Measurements from ENCODE around the gene FMNL3.
A peak's percentile ranks its signal among the peaks of the same experiment; 100 is the strongest.

FMNL3 gene

DNA sequence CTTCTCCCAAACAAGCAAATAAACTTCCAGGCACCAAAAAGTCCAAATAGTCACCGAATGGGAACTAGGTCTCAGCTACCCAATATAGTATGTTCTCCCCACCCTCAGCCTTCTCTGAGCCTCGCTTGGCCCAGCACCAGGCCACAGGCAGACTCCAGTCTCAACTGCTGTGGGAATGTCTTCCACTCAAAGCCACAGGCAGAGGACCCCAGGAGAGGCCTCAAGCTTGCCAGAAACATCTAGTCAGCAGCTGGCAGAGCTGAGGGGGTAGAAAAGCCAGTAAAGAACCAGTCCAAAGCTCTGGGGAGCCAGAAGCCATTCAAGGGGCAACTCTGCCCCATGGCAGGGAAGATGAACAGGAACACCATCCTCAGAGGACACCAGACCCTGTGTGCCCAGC, 41.8 kb downstream of the FMNL3 start:
- in situ Hi-C loops (cut with HindIII; ENCODE audit: low pct_unique_long_range_greater_than_20kb, low sequenced_read_pairs): no loop called here
- DNase-seq (ENCODE audit: low read depth in 1 of 2, low spot score in 1 of 2): no peak
- no peak for TF ChIP-seq JUND (IDR thresholded peaks at IDR 0.05; ENCODE audit: low read depth)

DNA sequence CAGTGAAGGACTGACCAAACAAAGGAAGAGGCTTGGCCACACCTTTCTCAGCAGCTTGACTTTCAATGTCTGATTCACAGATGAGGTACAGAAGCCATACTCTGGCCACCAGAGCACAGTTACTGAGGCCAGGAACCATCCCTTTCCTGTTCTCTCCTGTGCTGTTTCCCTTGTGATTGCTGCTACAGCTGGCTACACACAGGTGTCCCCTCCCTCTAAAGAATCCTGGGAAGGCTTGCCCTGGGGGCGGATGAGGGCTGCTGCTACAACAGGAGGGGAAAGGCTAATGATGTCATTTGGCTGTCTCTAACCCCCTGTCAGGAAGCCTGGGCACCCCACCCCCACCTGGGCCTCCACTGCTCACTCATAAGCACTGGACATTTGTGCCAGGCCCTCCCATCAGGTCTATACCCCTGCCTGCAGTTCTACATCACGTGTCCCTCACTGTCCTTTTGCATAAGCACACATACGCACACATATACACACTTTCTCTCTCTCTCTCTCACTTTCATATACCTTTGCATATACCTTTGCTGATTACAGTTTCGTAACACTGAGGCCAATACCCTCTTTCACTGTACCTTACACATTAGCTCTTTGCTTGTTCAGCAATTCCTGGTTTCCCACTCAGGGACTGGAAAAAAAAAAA, 42.5 kb downstream of the FMNL3 start:
- TF ChIP-seq JUND (IDR thresholded peaks at IDR 0.05; ENCODE audit: low read depth): no peak
- DNase-seq (ENCODE audit: low read depth in 1 of 2, low spot score in 1 of 2): no peak
- in situ Hi-C loops (cut with HindIII; ENCODE audit: low pct_unique_long_range_greater_than_20kb, low sequenced_read_pairs): no loop called here

DNA sequence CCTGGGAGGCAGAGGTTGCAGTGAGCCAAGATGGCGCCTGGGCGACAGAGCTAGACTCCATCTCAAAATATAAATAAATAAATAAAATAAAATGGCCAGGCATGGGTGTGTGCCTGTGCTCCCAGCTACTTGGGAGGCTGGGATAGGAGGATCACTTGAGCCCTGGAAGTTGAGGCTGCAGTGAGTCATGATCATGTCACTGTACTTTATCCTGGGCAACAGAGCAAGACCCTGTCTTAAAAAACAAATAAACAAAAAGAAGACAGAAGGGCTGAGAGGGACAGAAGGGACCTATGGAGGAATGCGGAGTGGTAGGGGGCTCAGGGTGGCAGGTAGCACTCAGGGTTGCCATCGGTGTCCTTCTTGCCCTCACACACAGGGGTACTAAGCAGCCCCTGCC, 43.0 kb downstream of the FMNL3 start:
- TF ChIP-seq JUND (IDR thresholded peaks at IDR 0.05; ENCODE audit: low read depth): no peak
- no peak for DNase-seq (ENCODE audit: low read depth in 1 of 2, low spot score in 1 of 2)
- in situ Hi-C loops (cut with HindIII; ENCODE audit: low pct_unique_long_range_greater_than_20kb, low sequenced_read_pairs): no loop called here

DNA sequence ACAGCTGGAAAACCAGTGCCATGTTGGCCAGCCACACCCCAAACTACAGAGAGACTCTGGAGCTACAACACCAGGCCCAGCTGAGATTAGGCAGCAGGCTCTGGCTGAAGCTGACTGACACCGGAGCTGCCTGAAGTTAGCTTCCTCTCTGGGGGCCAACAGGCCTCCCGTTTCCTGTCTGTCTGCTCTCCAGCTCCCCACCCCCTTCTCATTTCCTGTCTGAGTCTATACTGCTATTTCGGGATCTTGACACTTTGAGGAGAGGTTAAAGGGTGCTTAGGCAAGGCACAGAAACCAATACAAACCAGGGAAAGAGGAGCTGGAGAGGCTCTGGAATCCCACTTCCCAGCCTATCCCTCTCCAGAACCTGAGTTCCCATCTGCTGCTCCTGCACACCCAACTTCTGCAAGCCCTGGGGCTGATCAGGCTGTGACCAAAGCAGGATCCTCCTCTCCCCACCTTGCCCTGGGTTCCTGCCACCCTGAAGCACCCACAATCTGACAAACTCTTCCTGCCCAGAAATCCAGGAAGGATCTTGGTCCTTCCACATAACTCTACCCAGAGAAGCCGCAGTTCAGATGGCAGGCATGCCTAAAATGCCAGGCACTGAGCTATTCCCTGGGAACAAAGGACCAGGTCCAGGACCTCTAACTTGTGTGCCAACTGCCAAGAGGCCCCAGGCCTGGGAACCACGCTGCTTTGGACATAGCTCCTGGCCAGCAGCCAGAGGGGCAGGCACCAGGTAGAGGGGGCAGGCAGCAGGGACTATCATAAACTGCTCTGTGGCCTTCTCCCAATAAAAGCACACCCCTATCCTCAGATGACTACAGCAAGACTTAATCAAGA, 44.0 kb downstream of the FMNL3 start:
- DNase-seq (ENCODE audit: low read depth in 1 of 2, low spot score in 1 of 2): peak in 1 of 2 experiments; percentile 69
- in situ Hi-C loops (cut with HindIII; ENCODE audit: low pct_unique_long_range_greater_than_20kb, low sequenced_read_pairs): no loop called here
- TF ChIP-seq JUND (IDR thresholded peaks at IDR 0.05; ENCODE audit: low read depth): no peak

DNA sequence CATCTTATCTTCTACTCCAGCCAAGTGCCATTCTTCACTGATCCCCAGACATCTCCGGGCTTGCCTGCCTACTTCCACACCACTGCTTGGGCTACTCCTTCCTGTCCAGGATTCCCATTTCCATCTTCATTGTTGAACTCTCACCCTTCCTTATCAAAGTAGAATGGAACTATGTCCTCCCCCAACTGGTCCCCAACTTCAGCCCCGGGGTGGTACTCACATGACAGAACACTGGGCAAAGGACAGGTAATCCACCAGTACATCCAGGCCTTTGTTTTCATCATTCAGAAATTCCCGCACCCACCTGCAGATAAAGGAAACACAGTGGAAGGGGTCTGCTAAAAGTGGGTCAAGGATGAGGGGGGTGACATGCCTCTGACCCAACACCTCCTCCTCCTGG, 45.5 kb downstream of the FMNL3 start:
- no peak for DNase-seq (ENCODE audit: low read depth in 1 of 2, low spot score in 1 of 2)
- in situ Hi-C loops (cut with HindIII; ENCODE audit: low pct_unique_long_range_greater_than_20kb, low sequenced_read_pairs): no loop called here
- no peak for TF ChIP-seq JUND (IDR thresholded peaks at IDR 0.05; ENCODE audit: low read depth)

DNA sequence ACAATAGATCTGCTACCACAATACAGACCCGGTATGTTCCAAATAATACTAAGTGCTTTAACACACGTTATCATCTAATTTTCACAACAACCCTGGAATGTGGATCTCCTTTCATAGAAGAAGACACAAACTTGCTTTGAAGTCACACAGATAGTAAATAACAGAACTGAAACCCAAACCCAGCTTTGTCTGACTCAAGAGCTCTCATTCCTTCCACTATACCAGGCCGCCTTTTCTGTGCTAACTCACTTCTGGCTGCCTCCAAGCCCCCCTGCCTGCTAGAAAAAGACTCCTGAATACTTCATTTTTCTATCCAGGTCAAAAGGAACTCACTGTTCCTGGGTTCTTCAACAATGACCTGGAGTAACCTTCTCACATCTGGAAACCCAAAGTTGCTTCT, 46.0 kb downstream of the FMNL3 start:
- in situ Hi-C loops (cut with HindIII; ENCODE audit: low pct_unique_long_range_greater_than_20kb, low sequenced_read_pairs): no loop called here
- no peak for TF ChIP-seq JUND (IDR thresholded peaks at IDR 0.05; ENCODE audit: low read depth)
- DNase-seq (ENCODE audit: low read depth in 1 of 2, low spot score in 1 of 2): no peak

DNA sequence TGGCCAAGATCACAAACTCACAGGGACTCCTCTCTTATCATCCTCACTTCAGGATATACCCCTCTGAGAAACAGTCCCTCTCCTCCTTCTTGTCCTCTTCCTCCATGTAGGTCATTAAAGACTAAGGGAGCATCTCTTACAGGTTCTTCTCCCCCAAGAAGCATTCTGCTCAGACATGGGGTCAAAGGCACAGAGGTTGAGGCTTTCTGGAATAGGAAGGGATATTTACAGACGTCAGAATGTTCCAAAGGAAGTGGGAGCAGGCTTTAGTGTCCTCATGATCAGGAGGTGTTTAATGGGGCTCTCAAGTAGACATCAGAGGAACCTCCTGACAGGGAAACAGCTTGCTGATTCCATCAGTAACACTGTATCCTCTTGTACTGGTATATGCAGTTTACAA, 47.5 kb downstream of the FMNL3 start:
- DNase-seq (ENCODE audit: low read depth in 1 of 2, low spot score in 1 of 2): no peak
- TF ChIP-seq JUND (IDR thresholded peaks at IDR 0.05; ENCODE audit: low read depth): no peak
- in situ Hi-C loops (cut with HindIII; ENCODE audit: low pct_unique_long_range_greater_than_20kb, low sequenced_read_pairs): no loop called here

DNA sequence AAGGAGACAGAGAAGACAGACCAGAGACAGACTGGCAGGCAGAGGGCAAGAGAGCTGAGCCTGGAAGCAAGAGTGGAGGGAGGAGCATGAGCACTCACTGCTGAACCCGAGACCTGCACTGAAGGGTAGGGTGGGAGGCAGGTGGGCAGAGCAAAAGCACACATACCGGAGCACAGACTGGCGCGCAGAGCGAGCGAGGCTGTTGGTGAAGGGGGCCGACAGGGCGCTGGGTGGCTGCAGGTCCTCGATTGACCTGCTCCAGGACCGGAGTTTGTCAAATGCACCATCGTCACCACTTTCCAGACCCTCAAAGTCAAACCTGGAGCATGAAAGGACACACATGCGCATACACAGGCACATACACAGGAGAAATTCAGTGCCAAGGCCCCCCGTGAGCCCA, 48.9 kb downstream of the FMNL3 start:
- no peak for TF ChIP-seq JUND (IDR thresholded peaks at IDR 0.05; ENCODE audit: low read depth)
- in situ Hi-C loops (cut with HindIII; ENCODE audit: low pct_unique_long_range_greater_than_20kb, low sequenced_read_pairs): no loop called here
- no peak for DNase-seq (ENCODE audit: low read depth in 1 of 2, low spot score in 1 of 2)

DNA sequence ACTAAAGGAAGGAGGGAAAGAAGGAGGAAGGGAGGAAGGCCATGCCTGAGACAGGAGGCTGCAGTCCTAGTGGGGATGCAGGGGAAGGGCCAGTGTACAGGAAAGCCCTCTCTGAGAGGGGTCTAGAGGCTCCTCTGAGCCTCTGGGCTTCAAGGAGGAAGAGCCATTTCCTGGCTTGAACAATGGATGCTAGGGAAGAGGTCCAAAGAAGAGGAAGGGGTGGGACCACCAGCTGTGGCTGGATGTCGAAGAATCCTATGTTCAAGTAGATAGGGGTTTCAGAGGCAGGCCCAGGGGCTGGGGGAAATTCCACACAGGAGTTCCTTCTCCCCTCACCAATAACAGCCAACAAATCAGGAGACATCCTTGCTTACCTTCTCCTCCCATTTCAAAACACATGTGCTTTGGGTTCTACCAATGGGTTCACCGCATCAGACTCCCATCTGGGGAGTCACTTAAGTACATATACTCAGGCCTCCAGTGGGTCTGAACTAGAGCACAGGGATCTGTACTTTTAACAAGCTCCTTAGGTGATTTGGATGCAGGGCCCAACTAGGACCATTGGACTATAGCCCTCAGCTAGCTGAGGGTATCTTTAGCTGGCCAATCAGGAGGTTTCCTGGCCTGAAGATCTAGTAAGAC, 51.5 kb downstream of the FMNL3 start:
- no peak for DNase-seq (ENCODE audit: low read depth in 1 of 2, low spot score in 1 of 2)
- in situ Hi-C loops (cut with HindIII; ENCODE audit: low pct_unique_long_range_greater_than_20kb, low sequenced_read_pairs): no loop called here
- no peak for TF ChIP-seq JUND (IDR thresholded peaks at IDR 0.05; ENCODE audit: low read depth)

DNA sequence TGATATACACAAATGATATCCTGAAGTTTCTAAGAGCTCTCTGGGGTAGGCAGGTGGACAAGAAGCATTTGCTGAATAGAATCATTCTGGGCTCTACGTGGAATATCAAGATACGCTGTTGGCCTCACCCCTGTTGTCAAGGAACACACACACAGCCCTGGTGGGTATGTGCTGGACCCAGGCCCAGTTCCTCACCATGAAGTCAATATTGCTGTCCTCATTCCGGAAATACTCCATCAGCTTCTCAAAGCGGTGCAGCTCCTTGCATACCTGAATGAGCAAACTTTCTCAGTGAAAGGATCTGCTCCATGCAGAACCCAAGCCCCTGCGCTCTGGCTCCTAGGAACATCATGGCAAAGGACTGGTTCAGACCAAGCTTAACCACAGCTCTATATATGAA, 52.5 kb downstream of the FMNL3 start:
- no peak for DNase-seq (ENCODE audit: low read depth in 1 of 2, low spot score in 1 of 2)
- no peak for TF ChIP-seq JUND (IDR thresholded peaks at IDR 0.05; ENCODE audit: low read depth)
- in situ Hi-C loops (cut with HindIII; ENCODE audit: low pct_unique_long_range_greater_than_20kb, low sequenced_read_pairs): no loop called here

DNA sequence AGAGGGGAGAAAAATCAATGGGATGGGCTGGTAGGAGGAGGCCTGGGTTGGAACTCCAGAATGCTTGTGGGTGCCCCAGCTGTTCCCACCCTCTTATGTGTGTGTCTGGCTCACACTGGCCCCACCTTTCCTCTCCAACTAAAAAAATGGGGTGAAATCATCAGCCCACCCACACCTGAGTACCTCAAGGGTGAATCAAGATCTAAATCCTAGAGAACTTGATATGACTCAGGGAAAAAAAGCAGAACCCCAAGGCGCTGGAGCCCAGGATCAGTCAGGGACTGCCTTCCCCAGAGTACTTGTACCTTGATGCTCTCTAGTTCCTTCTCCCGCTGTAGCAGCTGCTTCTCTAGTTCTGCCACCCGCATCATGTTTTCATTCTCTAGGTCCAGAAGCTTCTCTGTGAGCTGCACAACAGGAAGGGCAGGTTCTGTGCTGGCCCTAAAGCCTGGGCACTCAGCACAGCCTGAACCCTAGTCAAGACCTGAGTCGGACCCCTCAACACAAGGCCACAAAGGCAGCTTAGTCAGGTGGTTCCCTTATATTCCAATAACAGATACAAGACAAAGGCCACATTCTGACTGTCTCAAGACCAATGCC, 54.2 kb downstream of the FMNL3 start:
- no peak for TF ChIP-seq JUND (IDR thresholded peaks at IDR 0.05; ENCODE audit: low read depth)
- DNase-seq (ENCODE audit: low read depth in 1 of 2, low spot score in 1 of 2): peak in 1 of 2 experiments; percentile 40
- in situ Hi-C loops (cut with HindIII; ENCODE audit: low pct_unique_long_range_greater_than_20kb, low sequenced_read_pairs): no loop called here

DNA sequence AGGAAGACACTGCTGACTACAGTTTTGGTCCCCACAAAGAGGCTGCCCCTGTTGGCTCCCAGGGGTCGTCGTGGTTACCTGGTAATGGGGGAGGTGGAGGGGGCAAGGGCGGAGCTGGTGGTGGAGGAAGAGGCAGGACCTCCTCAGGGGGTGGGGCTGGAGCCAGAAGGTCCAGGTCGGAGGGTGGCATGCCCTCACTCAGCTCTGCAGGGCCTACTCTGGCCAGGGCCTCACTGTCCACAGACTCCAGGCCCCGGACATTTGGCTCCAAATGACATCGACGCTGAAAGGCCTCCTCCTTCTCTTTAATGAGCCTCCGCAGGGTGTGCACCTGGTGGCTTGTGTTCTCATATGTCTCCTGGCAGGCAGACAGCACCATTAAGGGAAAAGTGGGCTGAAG, 55.4 kb downstream of the FMNL3 start:
- in situ Hi-C loops (cut with HindIII; ENCODE audit: low pct_unique_long_range_greater_than_20kb, low sequenced_read_pairs): no loop called here
- TF ChIP-seq JUND (IDR thresholded peaks at IDR 0.05; ENCODE audit: low read depth): no peak
- no peak for DNase-seq (ENCODE audit: low read depth in 1 of 2, low spot score in 1 of 2)

DNA sequence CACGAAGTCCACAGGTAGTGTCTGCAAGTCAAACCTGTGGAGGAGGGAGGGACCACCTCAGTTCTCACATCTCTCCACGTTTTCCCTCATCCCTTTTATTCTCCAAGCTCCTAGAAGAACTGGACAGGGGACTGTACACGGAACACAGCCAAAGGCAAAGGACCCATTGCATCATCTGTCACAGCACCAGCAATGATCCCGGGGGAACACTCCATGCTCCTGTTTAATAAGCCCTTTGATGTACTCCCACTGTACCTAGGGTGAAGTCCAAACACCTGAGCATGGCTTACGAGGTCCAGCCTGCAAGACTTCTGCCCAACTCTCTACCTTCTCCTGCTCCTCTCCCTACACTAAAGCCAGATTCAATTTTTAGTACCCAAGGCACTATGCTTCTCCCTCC, 57.3 kb downstream of the FMNL3 start:
- DNase-seq (ENCODE audit: low read depth in 1 of 2, low spot score in 1 of 2): no peak
- TF ChIP-seq JUND (IDR thresholded peaks at IDR 0.05; ENCODE audit: low read depth): no peak
- in situ Hi-C loops (cut with HindIII; ENCODE audit: low pct_unique_long_range_greater_than_20kb, low sequenced_read_pairs): no loop called here

Data from T47D (cell line).